ENCODE data around the gene HLA-B.

HLA-B gene

GRCh38 chr6:31307669-31308049, 49.3 kb downstream of the HLA-B start:
- DNase-seq (ENCODE audit: low read depth): no peak

- no peak for DNase-seq (ENCODE audit: low read depth)
Observed at GRCh38 chr6:31305703-31306219, 51.2 kb downstream of the HLA-B start.

GRCh38 chr6:31304683-31305082, 52.3 kb downstream of the HLA-B start:
- no peak for DNase-seq (ENCODE audit: low read depth)
